Neural progenitor cell (in vitro differentiated cells): ENCODE measurements around the gene GAB1.

Source experiments
- CTCF ChIP-seq: fragments of 200-600 bp; sonication (generic); IDR thresholded peaks from 2 replicates; pipeline ENCODE4 v1.5.1; 2017; ENCODE audit warnings: antibody characterized with exemption, mild to moderate bottlenecking
- EZH2 ChIP-seq: fragments of 200-600 bp; sonication (generic); IDR thresholded peaks from 2 replicates; pipeline ENCODE4 v1.6.1; 2017; ENCODE audit warnings: antibody characterized with exemption, mild to moderate bottlenecking, moderate library complexity

- TF ChIP-seq CTCF (no peak), EZH2 (no peak)
Observed at GRCh38 chr4:143386812-143387211, 50.1 kb downstream of the GAB1 start.
